ENCODE results near the gene CNN1.
A peak's percentile ranks its signal among the peaks of the same experiment; 100 is the strongest.

CNN1 gene

DNA sequence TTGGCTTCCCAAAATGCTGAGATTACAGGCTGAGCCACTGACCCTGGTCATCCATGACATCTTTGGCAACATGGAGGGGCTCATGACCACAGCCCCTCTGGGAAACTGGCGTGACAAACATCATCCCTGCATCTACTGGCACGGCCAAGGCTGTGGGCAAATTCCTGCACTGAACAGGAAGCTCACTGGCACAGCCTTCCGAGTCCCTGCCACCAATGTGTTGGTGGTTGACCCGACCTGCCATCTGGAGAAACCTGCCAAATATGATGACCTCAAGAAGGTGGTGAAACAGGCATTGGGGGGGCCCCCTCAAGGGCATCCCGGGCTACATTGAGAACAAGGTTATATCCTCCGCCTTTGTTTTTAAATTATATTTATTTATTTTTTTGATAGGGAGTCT is 47.7 kb downstream of the CNN1 start:
- no peak for DNase-seq
- peaks cover 18% of the 10 kb centered on the region for H3K4me1 ChIP-seq (ENCODE audit: insufficient read depth, low read length)
- H3K36me3 ChIP-seq (ENCODE audit: insufficient read depth, low read length): no peaks in the 10 kb centered on the region
- no peaks in the 10 kb centered on the region for H3K27me3 ChIP-seq (ENCODE audit: insufficient read depth, low read length, poor library complexity)
- no peak overlapping the region for H3K4me3 ChIP-seq (ENCODE audit: low read depth in 1 of 2, low read length in 2 of 2)
- no peak overlapping the region for H3K9ac ChIP-seq (ENCODE audit: low read depth, low read length)
- no peaks in the 10 kb centered on the region for H3K9me3 ChIP-seq (ENCODE audit: insufficient read depth, low read length, severe bottlenecking)
- ATAC-seq (ENCODE audit: insufficient read depth, low read depth): no peak
- H4K20me1 ChIP-seq (ENCODE audit: insufficient read depth, low read length): no peaks in the 10 kb centered on the region
- H2AFZ ChIP-seq (ENCODE audit: low read depth, low read length): no peak overlapping the region
- H3K4me2 ChIP-seq (ENCODE audit: insufficient read depth, low read length): no peak overlapping the region
- no peak overlapping the region for H3K27ac ChIP-seq (ENCODE audit: low read length)
- TF ChIP-seq EZH2 (IDR thresholded peaks at IDR 0.05; ENCODE audit: borderline replicate concordance, low read depth, low read length, severe bottlenecking): no peak
- TF ChIP-seq, protein P1, sequence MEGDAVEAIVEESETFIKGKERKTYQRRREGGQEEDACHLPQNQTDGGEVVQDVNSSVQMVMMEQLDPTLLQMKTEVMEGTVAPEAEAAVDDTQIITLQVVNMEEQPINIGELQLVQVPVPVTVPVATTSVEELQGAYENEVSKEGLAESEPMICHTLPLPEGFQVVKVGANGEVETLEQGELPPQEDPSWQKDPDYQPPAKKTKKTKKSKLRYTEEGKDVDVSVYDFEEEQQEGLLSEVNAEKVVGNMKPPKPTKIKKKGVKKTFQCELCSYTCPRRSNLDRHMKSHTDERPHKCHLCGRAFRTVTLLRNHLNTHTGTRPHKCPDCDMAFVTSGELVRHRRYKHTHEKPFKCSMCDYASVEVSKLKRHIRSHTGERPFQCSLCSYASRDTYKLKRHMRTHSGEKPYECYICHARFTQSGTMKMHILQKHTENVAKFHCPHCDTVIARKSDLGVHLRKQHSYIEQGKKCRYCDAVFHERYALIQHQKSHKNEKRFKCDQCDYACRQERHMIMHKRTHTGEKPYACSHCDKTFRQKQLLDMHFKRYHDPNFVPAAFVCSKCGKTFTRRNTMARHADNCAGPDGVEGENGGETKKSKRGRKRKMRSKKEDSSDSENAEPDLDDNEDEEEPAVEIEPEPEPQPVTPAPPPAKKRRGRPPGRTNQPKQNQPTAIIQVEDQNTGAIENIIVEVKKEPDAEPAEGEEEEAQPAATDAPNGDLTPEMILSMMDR (IDR thresholded peaks at IDR 0.05; ENCODE audit: borderline replicate concordance, extremely low read depth, low read length, poor library complexity, severe bottlenecking): no peak
- H3K79me2 ChIP-seq (ENCODE audit: insufficient read depth, low read length): no peaks in the 10 kb centered on the region

DNA sequence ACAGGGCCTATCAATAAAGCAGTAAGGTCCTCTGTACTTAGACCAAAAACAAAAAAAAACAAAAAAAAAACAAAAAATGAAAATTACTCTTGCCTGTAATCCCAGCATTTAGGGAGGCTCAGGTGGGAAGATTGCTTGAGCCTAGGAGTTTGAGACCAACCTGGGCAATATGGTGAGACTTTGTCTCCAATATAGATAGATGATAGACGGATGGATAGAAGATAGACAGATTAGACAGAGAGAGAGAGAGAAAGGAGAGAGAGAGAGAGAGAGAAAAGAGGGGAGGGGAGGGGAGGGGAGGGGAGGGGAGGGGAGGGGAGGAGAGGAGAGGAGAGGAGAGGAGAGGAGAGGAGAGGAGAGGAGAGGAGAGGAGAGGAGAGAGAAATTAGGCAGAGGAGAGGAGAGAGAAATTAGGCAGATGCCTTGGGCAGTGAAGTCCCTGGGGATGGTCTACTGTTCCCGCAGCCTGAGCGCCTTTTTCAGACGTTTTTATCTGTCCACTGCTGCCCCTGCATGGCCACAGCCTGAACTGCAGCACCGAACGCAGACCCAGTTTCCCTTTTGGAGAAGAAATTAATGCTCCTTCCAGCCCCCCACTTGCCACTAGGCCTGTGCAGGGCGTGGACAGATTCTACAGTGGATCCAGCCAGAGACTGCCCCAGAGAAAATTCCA is 48.8 kb downstream of the CNN1 start:
- Histone ChIP-seq H3K27me3 (ENCODE audit: insufficient read depth, low read length, poor library complexity) (no peaks in the 10 kb centered on the region), H3K4me3 (ENCODE audit: low read depth in 1 of 2, low read length in 2 of 2) (no peak overlapping the region), H3K79me2 (ENCODE audit: insufficient read depth, low read length) (no peaks in the 10 kb centered on the region), H3K4me1 (ENCODE audit: insufficient read depth, low read length) (peaks cover 8% of the 10 kb centered on the region; the same call in 1 of the 2 replicates), H3K9me3 (ENCODE audit: insufficient read depth, low read length, severe bottlenecking) (no peaks in the 10 kb centered on the region), H3K4me2 (ENCODE audit: insufficient read depth, low read length) (peak overlapping the region; percentile 23), H3K27ac (ENCODE audit: low read length) (no peak overlapping the region), H3K9ac (ENCODE audit: low read depth, low read length) (peak overlapping the region; percentile 15; the same call in 1 of the 2 replicates), H3K36me3 (ENCODE audit: insufficient read depth, low read length) (no peaks in the 10 kb centered on the region), H4K20me1 (ENCODE audit: insufficient read depth, low read length) (no peaks in the 10 kb centered on the region), H2AFZ (ENCODE audit: low read depth, low read length) (peak overlapping the region; percentile 54)
- ATAC-seq (ENCODE audit: insufficient read depth, low read depth) (peak; percentile 93), DNase-seq (peak; percentile 84)
- no peak for TF ChIP-seq EZH2 (IDR thresholded peaks at IDR 0.05; ENCODE audit: borderline replicate concordance, low read depth, low read length, severe bottlenecking)
- TF ChIP-seq, protein P1 (IDR thresholded peaks at IDR 0.05; ENCODE audit: borderline replicate concordance, extremely low read depth, low read length, poor library complexity, severe bottlenecking): peak; percentile 96

DNA sequence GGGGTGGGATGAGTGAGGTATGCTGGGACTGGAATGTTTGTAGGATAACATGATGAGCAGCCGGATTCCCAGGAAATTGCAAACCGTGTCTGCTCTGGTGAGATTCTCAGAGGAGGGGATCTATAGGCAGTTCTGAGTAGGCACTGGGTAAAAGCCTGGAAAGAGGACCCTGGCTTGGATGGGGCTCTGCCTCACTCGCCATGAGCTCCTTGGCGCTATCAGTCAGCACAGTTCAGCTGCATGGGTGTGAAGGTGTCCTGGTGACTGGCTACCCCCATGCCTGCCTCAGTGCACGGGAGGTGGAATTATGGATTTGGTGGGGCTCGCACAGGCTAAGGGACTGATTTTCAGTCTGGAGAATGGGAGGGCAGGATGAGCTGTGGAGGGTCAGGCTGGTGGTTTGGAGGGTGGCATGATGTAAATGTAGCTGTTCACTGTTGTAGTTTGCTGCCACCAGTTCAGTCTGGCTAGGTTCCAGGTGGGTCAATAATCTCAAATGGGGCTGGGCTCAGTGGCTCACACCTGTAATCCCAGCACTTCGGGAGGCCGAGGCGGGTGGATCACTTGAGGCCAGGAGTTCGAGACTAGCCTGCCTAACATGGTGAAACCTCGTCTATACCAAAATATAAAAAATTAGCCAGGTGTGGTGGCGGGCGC is 49.5 kb downstream of the CNN1 start:
- no peak overlapping the region for H3K4me3 ChIP-seq (ENCODE audit: low read depth in 1 of 2, low read length in 2 of 2)
- H2AFZ ChIP-seq (ENCODE audit: low read depth, low read length): peak overlapping the region; percentile 54
- H3K36me3 ChIP-seq (ENCODE audit: insufficient read depth, low read length): no peaks in the 10 kb centered on the region
- DNase-seq (no peak), ATAC-seq (ENCODE audit: insufficient read depth, low read depth) (peak; percentile 38; the same call in 1 of the 3 replicates)
- H3K9ac ChIP-seq (ENCODE audit: low read depth, low read length): peak overlapping the region; percentile 15; the same call in 1 of the 2 replicates
- H4K20me1 ChIP-seq (ENCODE audit: insufficient read depth, low read length): no peaks in the 10 kb centered on the region
- no peak overlapping the region for H3K27ac ChIP-seq (ENCODE audit: low read length)
- peak overlapping the region; percentile 23 for H3K4me2 ChIP-seq (ENCODE audit: insufficient read depth, low read length)
- H3K4me1 ChIP-seq (ENCODE audit: insufficient read depth, low read length): peaks cover 8% of the 10 kb centered on the region; the same call in 1 of the 2 replicates
- TF ChIP-seq EZH2 (IDR thresholded peaks at IDR 0.05; ENCODE audit: borderline replicate concordance, low read depth, low read length, severe bottlenecking): no peak
- TF ChIP-seq, protein P1 (IDR thresholded peaks at IDR 0.05; ENCODE audit: borderline replicate concordance, extremely low read depth, low read length, poor library complexity, severe bottlenecking): no peak
- no peaks in the 10 kb centered on the region for H3K79me2 ChIP-seq (ENCODE audit: insufficient read depth, low read length)
- H3K9me3 ChIP-seq (ENCODE audit: insufficient read depth, low read length, severe bottlenecking): no peaks in the 10 kb centered on the region
- H3K27me3 ChIP-seq (ENCODE audit: insufficient read depth, low read length, poor library complexity): no peaks in the 10 kb centered on the region

Data from DND-41 (cell line).